B cell (primary cell): ENCODE data around the gene TWSG1. TPM values are rescaled to one million over a fixed set of nuclear protein-coding genes. Genes with fewer than 3 reads are reported as not detected.

Source experiments
- ATAC-seq: fragments of 200-7000 bp; cut with Tn5 transposase; one replicate; pipeline ENCODE4 v1.10.0; 2021; ENCODE audit warnings: low read depth, mild to moderate bottlenecking, moderate number of reproducible peaks, moderate library complexity
- CTCF ChIA-PET: fragments of 350-600 bp; sonication (Branson Sonifier 250); formaldehyde crosslinking; loops from one replicate; lab custom pipeline; 2021; ENCODE audit warnings: antibody characterized with exemption, inconsistent platforms; lab: Charles Lee
- POLR2A ChIA-PET: fragments of 350-600 bp; sonication (Branson Sonifier 250); formaldehyde crosslinking; loops from one replicate; lab custom pipeline; 2021; ENCODE audit warnings: antibody characterized with exemption; lab: Charles Lee
- DNase-seq: peaks from one replicate; pipeline ENCODE4 v3.0.0; 2013
- H2AFZ ChIP-seq: 2 replicates; pipeline ENCODE4 v1.6.1; 2012; ENCODE audit warnings: mild to moderate bottlenecking, low read depth, low read length; ENCODE audit not compliant: insufficient read depth, poor library complexity, severe bottlenecking
- H3K27ac ChIP-seq, 2 donors: 1 replicate in 1 of 2; 2 replicates in 1 of 2; pipeline ENCODE4 v1.5.1; 2012 to 2013; ENCODE audit warnings: low read length in 2 of 2, mild to moderate bottlenecking in 2 of 2, moderate library complexity in 1 of 2
- H3K27me3 ChIP-seq, 4 experiments: fragments of 200-600 bp in 1 of 4; sonication (generic) in 1 of 4; replicated peaks in 1 of 4; 1 replicate in 2 of 4; 2 replicates in 2 of 4; pipeline versions ENCODE4 v1.6.1 to v1.7.0; 2013 to 2016; ENCODE audit warnings: low read length in 3 of 4, mild to moderate bottlenecking in 2 of 4, mixed read lengths in 1 of 4, moderate library complexity in 1 of 4; ENCODE audit not compliant: insufficient read depth in 4 of 4, control insufficient read depth in 3 of 4; ENCODE audit errors: control extremely low read depth in 1 of 4
- H3K36me3 ChIP-seq, 2 experiments: replicated peaks in 1 of 2; 1 replicate in 1 of 2; 2 replicates in 1 of 2; pipeline versions ENCODE4 v1.6.1 to v1.7.1; 2013; ENCODE audit warnings: low read length in 1 of 2; ENCODE audit not compliant: insufficient read depth in 2 of 2, control insufficient read depth in 1 of 2; ENCODE audit errors: control extremely low read depth in 1 of 2, extremely low read depth in 1 of 2
- H3K4me1 ChIP-seq, 2 donors: fragments of 200-600 bp in 1 of 2; sonication (generic) in 1 of 2; 1 replicate in 1 of 2; 2 replicates in 1 of 2; pipeline versions ENCODE4 v1.5.1 to v1.6.1; 2013 to 2017; ENCODE audit warnings: low read length in 2 of 2; ENCODE audit not compliant: control insufficient read depth in 2 of 2, insufficient read depth in 2 of 2
- H3K4me2 ChIP-seq: replicated peaks from 2 replicates; pipeline ENCODE3; 2012; ENCODE audit warnings: mild to moderate bottlenecking, low read depth, low read length; ENCODE audit not compliant: poor library complexity, severe bottlenecking
- H3K4me3 ChIP-seq, 5 experiments: fragments of 200-600 bp in 1 of 5; sonication (generic) in 1 of 5; 1 replicate in 3 of 5; 2 replicates in 2 of 5; pipeline versions ENCODE4 v1.5.1 to v1.7.0; 2011 to 2016; ENCODE audit warnings: low read length in 4 of 5, mild to moderate bottlenecking in 4 of 5, low read depth in 2 of 5, control low read depth in 1 of 5, moderate library complexity in 1 of 5; ENCODE audit not compliant: insufficient read depth in 1 of 5; ENCODE audit errors: control extremely low read depth in 1 of 5, extremely low read depth in 1 of 5
- H3K79me2 ChIP-seq: fragments of 200-600 bp; sonication (generic); one replicate; pipeline ENCODE4 v1.6.0; 2016; ENCODE audit warnings: low read length; ENCODE audit not compliant: control insufficient read depth, insufficient read depth
- H3K9ac ChIP-seq: fragments of 200-600 bp; sonication (generic); 2 replicates; pipeline ENCODE4 v1.6.1; 2017; ENCODE audit warnings: mild to moderate bottlenecking, low read length, moderate library complexity
- H3K9me3 ChIP-seq, 3 donors: one replicate each; pipeline versions ENCODE4 v1.6.1 to v1.7.1; 2013; ENCODE audit warnings: low read length in 2 of 3; ENCODE audit not compliant: control insufficient read depth in 2 of 3, insufficient read depth in 1 of 3; ENCODE audit errors: control extremely low read depth in 1 of 3
- H4K20me1 ChIP-seq: 2 replicates; pipeline ENCODE4 v1.6.0; 2012; ENCODE audit warnings: mild to moderate bottlenecking, low read length; ENCODE audit not compliant: insufficient read depth, control insufficient read depth, poor library complexity, severe bottlenecking
- H3K27ac Mint-ChIP-seq: one replicate; pipeline ENCODE4 v1.8.0; 2021; ENCODE audit warnings: mixed read lengths
- H3K27me3 Mint-ChIP-seq: one replicate; pipeline ENCODE4 v1.8.0; 2021; ENCODE audit warnings: mixed read lengths
- H3K4me1 Mint-ChIP-seq: one replicate; pipeline ENCODE4 v1.8.0; 2021; ENCODE audit warnings: mixed read lengths
- H3K4me3 Mint-ChIP-seq: one replicate; pipeline ENCODE4 v1.8.0; 2021; ENCODE audit warnings: mixed read lengths
- H3K9me3 Mint-ChIP-seq: one replicate; pipeline ENCODE4 v1.8.0; 2022; ENCODE audit warnings: mixed read lengths; ENCODE audit not compliant: insufficient read depth
- CTCF ChIP-seq: fragments of 200-600 bp; IDR thresholded peaks from one replicate; pipeline ENCODE4 v1.8.0; 2022; ENCODE audit warnings: antibody characterized with exemption, mild to moderate bottlenecking
- EZH2 ChIP-seq: IDR thresholded peaks from 2 replicates; pipeline ENCODE4 v1.6.1; 2012; ENCODE audit warnings: borderline replicate concordance, low read depth, mild to moderate bottlenecking, moderate library complexity, low read length; ENCODE audit not compliant: insufficient read depth, poor library complexity, severe bottlenecking
- WGBS: methylation state at CpG from one replicate; pipeline ENCODE4 v1.1.5; 2013; ENCODE audit warnings: missing lambda C conversion rate; ENCODE audit not compliant: insufficient coverage; 5-methylcytosine and 5-hydroxymethylcytosine counted together
- intact Hi-C: fragments of 100-400 bp; cut with micrococcal nuclease; formaldehyde crosslinking; loops from one replicate; pipeline ENCODE4 v1.10.0; 2022
- polyA plus RNA-seq: library from polyadenylated mRNA; depleted of rRNA; stranded (reverse); fragments of >200 nt; gene quantifications from 2 replicates; pipeline ENCODE4 v1.2.3, GENCODE V29; 2012
- total RNA-seq, 2 donors: library from RNA; stranded (reverse); fragments of 120-200 nt in 1 of 2; gene quantifications; 1 replicate in 1 of 2; 2 replicates in 1 of 2; pipeline versions ENCODE4 v1.2.3 to v1.2.4, GENCODE V29; 2013 to 2022

TWSG1 gene
- total and polyA plus RNA-seq, 2 donors (not counting 1 experiment from before 2014, with no cell fraction given): 1.1 to 6.3 TPM

- Histone ChIP-seq H4K20me1 (no peaks in the 10 kb centered on the region), H3K4me1 (no peaks in the 10 kb centered on the region), H3K27me3 (no peaks in the 10 kb centered on the region), H3K4me2 (no peak overlapping the region), H3K79me2 (no peaks in the 10 kb centered on the region), H3K9me3 (peaks cover 3 to 40% (median 12%) of the 10 kb centered on the region in 3 donors), H3K36me3 (no peaks in the 10 kb centered on the region), H3K27ac (no peak overlapping the region), H3K4me3 (no peak overlapping the region), H2AFZ (no peak overlapping the region), H3K9ac (no peak overlapping the region)
- TF ChIP-seq EZH2 (no peak), CTCF (no peak)
- ChIA-PET CTCF (no interaction called here), POLR2A (no interaction called here)
- intact Hi-C loops: no loop called here
- H3K27ac Mint-ChIP-seq: no peak overlapping the region
- no peak for ATAC-seq
- no peaks in the 10 kb centered on the region for H3K4me1 Mint-ChIP-seq
- H3K9me3 Mint-ChIP-seq: peaks cover 17% of the 10 kb centered on the region
- H3K27me3 Mint-ChIP-seq: no peaks in the 10 kb centered on the region
- DNase-seq: no peak
- no peak overlapping the region for H3K4me3 Mint-ChIP-seq
These were observed 44.4 kb upstream of the TWSG1 start for GRCh38 chr18:9290156-9290555.

GRCh38 chr18:9292047-9292446, 42.5 kb upstream of the TWSG1 start:
- H3K4me3 Mint-ChIP-seq: no peak overlapping the region
- intact Hi-C loops: no loop called here
- no peaks in the 10 kb centered on the region for H3K27me3 Mint-ChIP-seq
- Histone ChIP-seq H3K9ac (no peak overlapping the region), H3K27me3 (no peaks in the 10 kb centered on the region), H3K4me3 (no peak overlapping the region), H2AFZ (no peak overlapping the region), H3K79me2 (no peaks in the 10 kb centered on the region), H3K4me2 (no peak overlapping the region), H3K9me3 (peaks cover 3 to 49% (median 12%) of the 10 kb centered on the region in 3 donors), H3K27ac (no peak overlapping the region), H4K20me1 (no peaks in the 10 kb centered on the region), H3K36me3 (no peaks in the 10 kb centered on the region), H3K4me1 (no peaks in the 10 kb centered on the region)
- DNase-seq (no peak), ATAC-seq (no peak)
- WGBS: 100% methylated on average over 1 of the region's 2 CpGs
- no peak overlapping the region for H3K27ac Mint-ChIP-seq
- CTCF ChIA-PET: no interaction called here
- H3K9me3 Mint-ChIP-seq: peaks cover 13% of the 10 kb centered on the region
- no peaks in the 10 kb centered on the region for H3K4me1 Mint-ChIP-seq
- POLR2A ChIA-PET: no interaction called here
- TF ChIP-seq CTCF: no peak
- TF ChIP-seq EZH2: no peak
